CD14-positive monocyte (primary cell): ENCODE data around the gene RPN1. TPM values are rescaled to one million over a fixed set of nuclear protein-coding genes. Genes with fewer than 3 reads are reported as not detected.

Source experiments
- DNase-seq, 3 donors: peaks; one replicate each; pipeline ENCODE4 v3.0.0-alpha.2; 2011 to 2022
- H2AFZ ChIP-seq: 2 replicates; pipeline ENCODE4 v1.6.0; 2012; ENCODE audit warnings: mild to moderate bottlenecking, low read depth, low read length, inconsistent platforms; ENCODE audit not compliant: insufficient read depth, poor library complexity, severe bottlenecking
- H3K27ac ChIP-seq, 2 donors: 1 replicate in 1 of 2; 2 replicates in 1 of 2; pipeline ENCODE4 v1.5.1; 2012 to 2013; ENCODE audit warnings: low read length in 2 of 2, control low read depth in 1 of 2, inconsistent platforms in 1 of 2, low read depth in 1 of 2, mild to moderate bottlenecking in 1 of 2
- H3K27me3 ChIP-seq, 2 donors: one replicate each; pipeline versions ENCODE4 v1.6.0 to v1.6.1; 2011 to 2013; ENCODE audit warnings: low read length in 2 of 2; ENCODE audit not compliant: control insufficient read depth in 2 of 2, insufficient read depth in 2 of 2
- H3K36me3 ChIP-seq, 2 donors: replicated peaks in 1 of 2; 1 replicate in 1 of 2; 2 replicates in 1 of 2; pipeline versions ENCODE4 v1.5.1 to v1.6.1; 2012 to 2013; ENCODE audit warnings: low read length in 2 of 2, control low read depth in 1 of 2, inconsistent platforms in 1 of 2, mild to moderate bottlenecking in 1 of 2; ENCODE audit not compliant: insufficient read depth in 2 of 2, control insufficient read depth in 1 of 2
- H3K4me1 ChIP-seq, 2 donors: 1 replicate in 1 of 2; 2 replicates in 1 of 2; pipeline versions ENCODE4 v1.5.1 to v1.6.1; 2012 to 2013; ENCODE audit warnings: low read length in 2 of 2, control low read depth in 1 of 2, inconsistent platforms in 1 of 2, mild to moderate bottlenecking in 1 of 2, moderate library complexity in 1 of 2; ENCODE audit not compliant: insufficient read depth in 2 of 2, control insufficient read depth in 1 of 2
- H3K4me2 ChIP-seq: replicated peaks from 2 replicates; pipeline ENCODE3; 2012; ENCODE audit warnings: low read length, moderate library complexity, mild to moderate bottlenecking; ENCODE audit not compliant: poor library complexity, severe bottlenecking; ENCODE audit errors: extremely low read depth
- H3K4me3 ChIP-seq, 3 experiments: fragments of 200-600 bp in 1 of 3; sonication (generic) in 1 of 3; replicated peaks in 1 of 3; 1 replicate in 2 of 3; 2 replicates in 1 of 3; pipeline ENCODE4 v1.5.1; 2011 to 2013; ENCODE audit warnings: low read length in 3 of 3, mild to moderate bottlenecking in 3 of 3, control low read depth in 2 of 3, low read depth in 2 of 3, inconsistent platforms in 1 of 3, moderate library complexity in 1 of 3
- H3K79me2 ChIP-seq: 2 replicates; pipeline ENCODE4 v1.6.0; 2012; ENCODE audit warnings: mild to moderate bottlenecking, control low read depth, inconsistent platforms, low read length, moderate library complexity; ENCODE audit not compliant: insufficient read depth
- H3K9ac ChIP-seq: 2 replicates; pipeline ENCODE4 v1.6.0; 2017; ENCODE audit warnings: low read length, mild to moderate bottlenecking; ENCODE audit not compliant: insufficient read depth, poor library complexity, severe bottlenecking
- H3K9me3 ChIP-seq, 2 donors: replicated peaks in 1 of 2; 1 replicate in 1 of 2; 2 replicates in 1 of 2; pipeline versions ENCODE4 v1.5.1 to v1.6.1; 2012 to 2013; ENCODE audit warnings: low read length in 2 of 2, control low read depth in 1 of 2; ENCODE audit not compliant: control insufficient read depth in 1 of 2, insufficient read depth in 1 of 2
- H4K20me1 ChIP-seq: 2 replicates; pipeline ENCODE4 v1.6.0; 2012; ENCODE audit warnings: mild to moderate bottlenecking, low read length, control low read depth, moderate library complexity; ENCODE audit not compliant: insufficient read depth
- H3K27ac Mint-ChIP-seq, 7 donors: one replicate each; pipeline ENCODE4 v1.8.0; 2020; ENCODE audit warnings: mild to moderate bottlenecking in 7 of 7, mixed read lengths in 7 of 7, moderate library complexity in 6 of 7, inconsistent platforms in 2 of 7
- H3K27me3 Mint-ChIP-seq, 3 donors: one replicate each; pipeline ENCODE4 v1.8.0; 2021 to 2022; ENCODE audit warnings: low read depth in 3 of 3, mild to moderate bottlenecking in 3 of 3, mixed read lengths in 3 of 3, moderate library complexity in 3 of 3, inconsistent platforms in 1 of 3
- H3K36me3 Mint-ChIP-seq, 2 donors: one replicate each; pipeline ENCODE4 v1.8.0; 2020; ENCODE audit warnings: mixed read lengths in 2 of 2, inconsistent platforms in 1 of 2, mild to moderate bottlenecking in 1 of 2
- H3K4me1 Mint-ChIP-seq: one replicate; pipeline ENCODE4 v1.8.0; 2020; ENCODE audit warnings: mild to moderate bottlenecking, mixed read lengths
- H3K4me3 Mint-ChIP-seq, 2 donors: one replicate each; pipeline ENCODE4 v1.8.0; 2020; ENCODE audit warnings: mild to moderate bottlenecking in 2 of 2, mixed read lengths in 2 of 2, moderate library complexity in 1 of 2
- H3K9me3 Mint-ChIP-seq, 7 donors: one replicate each; pipeline ENCODE4 v1.8.0; 2020 to 2022; ENCODE audit warnings: mixed read lengths in 7 of 7, mild to moderate bottlenecking in 6 of 7, moderate library complexity in 6 of 7, inconsistent platforms in 2 of 7
- WGBS: methylation state at CpG from one replicate; pipeline ENCODE4 v1.1.5; 2013; ENCODE audit warnings: missing lambda C conversion rate; ENCODE audit not compliant: insufficient coverage; 5-methylcytosine and 5-hydroxymethylcytosine counted together
- intact Hi-C, 2 donors: fragments of 100-400 bp; cut with micrococcal nuclease; formaldehyde crosslinking; loops; one replicate each; pipeline versions ENCODE4 v1.15.0 to v1.15.1; 2023
- polyA plus RNA-seq, 3 donors: library from polyadenylated mRNA; depleted of rRNA in 1 of 3; unstranded in 2 of 3; stranded (reverse) in 1 of 3; fragments of 300-500 nt in 2 of 3; fragments of >200 nt in 1 of 3; fragmentation: Illumina TruSeq in 2 of 3; gene quantifications; 1 replicate in 2 of 3; 2 replicates in 1 of 3; pipeline ENCODE4 v1.2.3, GENCODE V29; 2012 to 2021
- TF ChIP-seq, protein P1 (sequence below): fragments of 200-600 bp; IDR thresholded peaks from one replicate; pipeline ENCODE4 v1.8.0; 2022; ENCODE audit warnings: antibody characterized with exemption, mild to moderate bottlenecking

Gene RPN1
- polyA plus RNA-seq, 3 donors = 112 to 375 (median 354) TPM

GRCh38 chr3:128598884-128599664 is 51.5 kb downstream of the RPN1 start:
- Mint-ChIP-seq H3K36me3 (peaks cover 0 to 2% of the 10 kb centered on the region in 2 donors), H3K27ac (peak overlapping the region in 4 of 7 donors; percentile 46 to 78 (median 58)), H3K4me3 (peak overlapping the region in 1 of 2 donors; percentile 26), H3K9me3 (peaks cover 0 to 8% (median 3%) of the 10 kb centered on the region in 7 donors), H3K27me3 (peaks cover 0 to 3% (median 2%) of the 10 kb centered on the region in 3 donors), H3K4me1 (peaks cover 69% of the 10 kb centered on the region)
- Histone ChIP-seq H3K79me2 (no peaks in the 10 kb centered on the region), H3K27ac (peak overlapping the region in 1 of 2 donors; percentile 31), H3K27me3 (no peaks in the 10 kb centered on the region), H4K20me1 (no peaks in the 10 kb centered on the region), H3K4me2 (peak overlapping the region; percentile 13), H3K4me3 (no peak overlapping the region), H3K9me3 (no peaks in the 10 kb centered on the region), H3K4me1 (peaks cover 59 to 78% of the 10 kb centered on the region in 2 donors), H3K36me3 (no peaks in the 10 kb centered on the region), H2AFZ (peak overlapping the region; percentile 21), H3K9ac (no peak overlapping the region)
- intact Hi-C loops = no loop called here
- DNase-seq = no peak
- TF ChIP-seq, protein P1, sequence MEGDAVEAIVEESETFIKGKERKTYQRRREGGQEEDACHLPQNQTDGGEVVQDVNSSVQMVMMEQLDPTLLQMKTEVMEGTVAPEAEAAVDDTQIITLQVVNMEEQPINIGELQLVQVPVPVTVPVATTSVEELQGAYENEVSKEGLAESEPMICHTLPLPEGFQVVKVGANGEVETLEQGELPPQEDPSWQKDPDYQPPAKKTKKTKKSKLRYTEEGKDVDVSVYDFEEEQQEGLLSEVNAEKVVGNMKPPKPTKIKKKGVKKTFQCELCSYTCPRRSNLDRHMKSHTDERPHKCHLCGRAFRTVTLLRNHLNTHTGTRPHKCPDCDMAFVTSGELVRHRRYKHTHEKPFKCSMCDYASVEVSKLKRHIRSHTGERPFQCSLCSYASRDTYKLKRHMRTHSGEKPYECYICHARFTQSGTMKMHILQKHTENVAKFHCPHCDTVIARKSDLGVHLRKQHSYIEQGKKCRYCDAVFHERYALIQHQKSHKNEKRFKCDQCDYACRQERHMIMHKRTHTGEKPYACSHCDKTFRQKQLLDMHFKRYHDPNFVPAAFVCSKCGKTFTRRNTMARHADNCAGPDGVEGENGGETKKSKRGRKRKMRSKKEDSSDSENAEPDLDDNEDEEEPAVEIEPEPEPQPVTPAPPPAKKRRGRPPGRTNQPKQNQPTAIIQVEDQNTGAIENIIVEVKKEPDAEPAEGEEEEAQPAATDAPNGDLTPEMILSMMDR = no peak
- 63% methylated on average over 14 of the region's 18 CpGs for WGBS

- H3K27ac ChIP-seq = no peak overlapping the region
- Mint-ChIP-seq H3K4me1 (peaks cover 68% of the 10 kb centered on the region), H3K9me3 (peaks cover 0 to 8% (median 3%) of the 10 kb centered on the region in 7 donors), H3K36me3 (peaks cover 0 to 2% of the 10 kb centered on the region in 2 donors), H3K27me3 (peaks cover 0 to 3% (median 2%) of the 10 kb centered on the region in 3 donors), H3K4me3 (no peak overlapping the region), H3K27ac (peak overlapping the region in 3 of 7 donors; percentile 40 to 52 (median 42))
- H3K79me2 ChIP-seq = no peaks in the 10 kb centered on the region
- no peak overlapping the region for H3K4me3 ChIP-seq
- intact Hi-C loops = no loop called here
- H3K9ac ChIP-seq = no peak overlapping the region
- H3K9me3 ChIP-seq = no peaks in the 10 kb centered on the region
- TF ChIP-seq, protein P1 = no peak
- H3K27me3 ChIP-seq = no peaks in the 10 kb centered on the region
- H3K4me1 ChIP-seq = peaks cover 54 to 78% of the 10 kb centered on the region in 2 donors
- DNase-seq = no peak
- H4K20me1 ChIP-seq = no peaks in the 10 kb centered on the region
- no peak overlapping the region for H3K4me2 ChIP-seq
- no peaks in the 10 kb centered on the region for H3K36me3 ChIP-seq
- WGBS = 92% methylated on average over 3 of the region's 6 CpGs
- no peak overlapping the region for H2AFZ ChIP-seq
These were observed 52.7 kb downstream of the RPN1 start for GRCh38 chr3:128597900-128598299.
